Testis (tissue), 2 donors: Measurements from ENCODE around the gene SDC1.

Experiments
- POLR2A ChIP-seq: fragments of 450-650 bp; IDR thresholded peaks from one replicate; pipeline ENCODE4 v1.6.1; 2017; ENCODE audit warnings: antibody characterized with exemption, mild to moderate bottlenecking, moderate library complexity
- TF ChIP-seq, protein P1 (sequence below), 3 experiments: fragments of 450-650 bp in 2 of 3; fragments of 200-600 bp in 1 of 3; sonication (generic) in 1 of 3; IDR thresholded peaks; one replicate each; pipeline ENCODE4 v1.5.1; 2016 to 2019; ENCODE audit warnings: antibody characterized with exemption in 3 of 3, mild to moderate bottlenecking in 2 of 3, moderate library complexity in 1 of 3

DNA sequence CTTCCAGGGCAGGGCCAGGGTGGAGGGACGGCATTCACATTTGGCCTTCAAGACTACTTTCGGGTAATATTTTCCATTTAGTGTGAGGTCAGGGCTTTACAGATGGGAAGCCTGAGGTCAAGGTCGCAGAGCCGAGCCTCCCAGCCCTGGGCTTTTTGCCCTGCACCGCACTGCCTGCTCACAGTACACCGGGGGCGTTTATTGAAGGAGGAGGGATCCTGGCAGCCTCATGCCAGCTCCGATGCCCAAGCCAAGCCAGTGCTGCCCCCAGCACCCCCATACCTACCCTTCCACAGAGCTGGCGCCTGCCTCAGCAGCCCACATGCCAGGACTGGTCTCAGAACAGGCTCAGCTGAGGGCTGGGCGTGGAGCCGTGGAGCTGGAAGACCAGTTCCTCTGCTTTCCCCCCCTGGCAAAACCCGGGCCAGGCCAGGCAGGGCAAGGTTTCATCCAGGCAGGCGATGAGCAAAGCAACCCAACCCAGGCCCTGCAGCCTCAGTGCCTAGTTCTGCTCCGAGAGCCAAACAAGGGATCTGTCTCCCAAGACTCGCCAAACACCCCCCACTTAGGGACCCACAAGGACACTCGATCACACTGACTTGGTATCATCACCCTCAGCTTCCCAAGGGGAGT, 11.9 kb downstream of the SDC1 start:
- TF ChIP-seq, protein P1, sequence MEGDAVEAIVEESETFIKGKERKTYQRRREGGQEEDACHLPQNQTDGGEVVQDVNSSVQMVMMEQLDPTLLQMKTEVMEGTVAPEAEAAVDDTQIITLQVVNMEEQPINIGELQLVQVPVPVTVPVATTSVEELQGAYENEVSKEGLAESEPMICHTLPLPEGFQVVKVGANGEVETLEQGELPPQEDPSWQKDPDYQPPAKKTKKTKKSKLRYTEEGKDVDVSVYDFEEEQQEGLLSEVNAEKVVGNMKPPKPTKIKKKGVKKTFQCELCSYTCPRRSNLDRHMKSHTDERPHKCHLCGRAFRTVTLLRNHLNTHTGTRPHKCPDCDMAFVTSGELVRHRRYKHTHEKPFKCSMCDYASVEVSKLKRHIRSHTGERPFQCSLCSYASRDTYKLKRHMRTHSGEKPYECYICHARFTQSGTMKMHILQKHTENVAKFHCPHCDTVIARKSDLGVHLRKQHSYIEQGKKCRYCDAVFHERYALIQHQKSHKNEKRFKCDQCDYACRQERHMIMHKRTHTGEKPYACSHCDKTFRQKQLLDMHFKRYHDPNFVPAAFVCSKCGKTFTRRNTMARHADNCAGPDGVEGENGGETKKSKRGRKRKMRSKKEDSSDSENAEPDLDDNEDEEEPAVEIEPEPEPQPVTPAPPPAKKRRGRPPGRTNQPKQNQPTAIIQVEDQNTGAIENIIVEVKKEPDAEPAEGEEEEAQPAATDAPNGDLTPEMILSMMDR (IDR thresholded peaks at IDR 0.05): no peak
- no peak for TF ChIP-seq POLR2A
